Measurements from ENCODE around the gene LCLAT1. TPM values are rescaled to one million over a fixed set of nuclear protein-coding genes. Genes with fewer than 3 reads are reported as not detected.

Gene LCLAT1
- total and polyA plus RNA-seq, 4 donors = 2.4 to 14.6 (median 10.7) TPM

- Histone ChIP-seq H3K27ac (ENCODE audit: low read depth in 1 of 2, low read length in 2 of 2) (no peak overlapping the region), H3K4me1 (ENCODE audit: control insufficient read depth in 4 of 4, insufficient read depth in 4 of 4, low read length in 3 of 4) (no peaks in the 10 kb centered on the region), H3K27me3 (ENCODE audit: control insufficient read depth in 4 of 4, insufficient read depth in 4 of 4, low read length in 3 of 4) (no peaks in the 10 kb centered on the region), H3K4me3 (ENCODE audit: low read depth in 1 of 3, low read length in 3 of 3) (no peak overlapping the region), H3K36me3 (ENCODE audit: control insufficient read depth in 4 of 4, insufficient read depth in 3 of 4, low read depth in 1 of 4, low read length in 3 of 4) (no peaks in the 10 kb centered on the region), H3K9ac (ENCODE audit: low read depth in 1 of 2, low read length in 2 of 2) (no peak overlapping the region), H3K9me3 (ENCODE audit: control insufficient read depth in 4 of 4, low read length in 3 of 4) (no peaks in the 10 kb centered on the region)
- no peak for DNase-seq (ENCODE audit: low spot score)
- 97% methylated on average over 1 of the region's 1 CpG for WGBS
- TF ChIP-seq GABPA (IDR thresholded peaks at IDR 0.05 in 1 of 2, conservative IDR thresholded peaks at IDR 0.05 in 1 of 2) (no peak), FOXA1 (IDR thresholded peaks at IDR 0.05) (no peak), HNF4A (conservative IDR thresholded peaks at IDR 0.05) (no peak), NR2F2 (IDR thresholded peaks at IDR 0.05) (no peak), CTCF (IDR thresholded peaks at IDR 0.05; ENCODE audit: low read depth, low read length, missing input control) (no peak), ATF3 (IDR thresholded peaks at IDR 0.05) (no peak), ZBTB33 (IDR thresholded peaks at IDR 0.05) (no peak)
Observed at GRCh38 chr2:30541680-30542079, 94.6 kb downstream of the LCLAT1 start.

- Histone ChIP-seq H3K4me1 (ENCODE audit: control insufficient read depth in 4 of 4, insufficient read depth in 4 of 4, low read length in 3 of 4) (no peaks in the 10 kb centered on the region), H3K27ac (ENCODE audit: low read depth in 1 of 2, low read length in 2 of 2) (no peak overlapping the region), H3K4me3 (ENCODE audit: low read depth in 1 of 3, low read length in 3 of 3) (no peak overlapping the region), H3K9me3 (ENCODE audit: control insufficient read depth in 4 of 4, low read length in 3 of 4) (no peaks in the 10 kb centered on the region), H3K36me3 (ENCODE audit: control insufficient read depth in 4 of 4, insufficient read depth in 3 of 4, low read depth in 1 of 4, low read length in 3 of 4) (no peaks in the 10 kb centered on the region), H3K27me3 (ENCODE audit: control insufficient read depth in 4 of 4, insufficient read depth in 4 of 4, low read length in 3 of 4) (no peaks in the 10 kb centered on the region), H3K9ac (ENCODE audit: low read depth in 1 of 2, low read length in 2 of 2) (no peak overlapping the region)
- DNase-seq (ENCODE audit: low spot score) = no peak
- TF ChIP-seq YY1 (IDR thresholded peaks at IDR 0.05) = no peak
- TF ChIP-seq JUND (IDR thresholded peaks at IDR 0.05) = no peak
- no peak for TF ChIP-seq ZBTB33 (IDR thresholded peaks at IDR 0.05)
- no peak for TF ChIP-seq NR2F2 (IDR thresholded peaks at IDR 0.05)
- TF ChIP-seq MAX (IDR thresholded peaks at IDR 0.05) = no peak
- no peak for TF ChIP-seq FOXA2 (IDR thresholded peaks at IDR 0.05)
- TF ChIP-seq SP1 (IDR thresholded peaks at IDR 0.05) = no peak
- no peak for TF ChIP-seq CTCF (IDR thresholded peaks at IDR 0.05; ENCODE audit: low read depth, low read length, missing input control)
- TF ChIP-seq GABPA (IDR thresholded peaks at IDR 0.05 in 1 of 2, conservative IDR thresholded peaks at IDR 0.05 in 1 of 2) = no peak
- no peak for TF ChIP-seq TAF1 (conservative IDR thresholded peaks at IDR 0.05)
- WGBS = 99% methylated on average over 1 of the region's 1 CpG
Observed at GRCh38 chr2:30545875-30546274, 98.8 kb downstream of the LCLAT1 start.
